GM12892 (cell line): ENCODE results near the gene SENP5.

Source experiments
- POLR2A ChIP-seq: IDR thresholded peaks from 2 replicates; pipeline ENCODE4 v1.6.1; 2011; ENCODE audit warnings: low read depth, low read length, control low read depth
- POLR2AphosphoS5 ChIP-seq: IDR thresholded peaks from 2 replicates; pipeline ENCODE4 v1.6.1; 2011; ENCODE audit warnings: low read depth, low read length, control low read depth
- TAF1 ChIP-seq: IDR thresholded peaks from 2 replicates; pipeline ENCODE4 v1.6.1; 2011; ENCODE audit warnings: low read depth, mild to moderate bottlenecking, control low read depth, low read length, borderline replicate concordance

- TF ChIP-seq POLR2AphosphoS5: no peak
- no peak for TF ChIP-seq TAF1
- TF ChIP-seq POLR2A: no peak
Observed at GRCh38 chr3:196962108-196962929, 94.6 kb downstream of the SENP5 start.
